ENCODE results near the gene HS3ST4. TPM values are rescaled to one million over a fixed set of nuclear protein-coding genes. Genes with fewer than 3 reads are reported as not detected.

Gene HS3ST4
- total RNA-seq, 1 experiment from 2014 or later: not detected

GRCh38 chr16:25977121-25977520, 285.4 kb downstream of the HS3ST4 start:
- Histone ChIP-seq H3K4me1 (ENCODE audit: control insufficient read depth, insufficient read depth, low read length) (no peaks in the 10 kb centered on the region), H3K27me3 (ENCODE audit: control insufficient read depth, insufficient read depth, low read length) (peaks cover 2% of the 10 kb centered on the region), H3K27ac (ENCODE audit: low read length) (no peak overlapping the region), H3K9me3 (ENCODE audit: control insufficient read depth, insufficient read depth, low read depth, low read length) (no peaks in the 10 kb centered on the region), H3K4me3 (ENCODE audit: low read depth in 2 of 2, low read length in 2 of 2) (no peak overlapping the region), H3K36me3 (ENCODE audit: control insufficient read depth, insufficient read depth, low read length) (no peaks in the 10 kb centered on the region)
- CTCF ChIA-PET: no interaction called here
- intact Hi-C loops (cut with micrococcal nuclease; ENCODE audit: unreplicated experiment): no loop called here
- POLR2A ChIA-PET: no interaction called here
- ATAC-seq (no peak), DNase-seq (ENCODE audit: low read depth, low spot score) (no peak)
- in situ Hi-C loops (cut with HindIII; ENCODE audit: low pct_unique_long_range_greater_than_20kb, low sequenced_read_pairs): no loop called here
- BruUV-seq (replicated peaks): no TSS peak
- TF ChIP-seq POLR2AphosphoS5 (IDR thresholded peaks at IDR 0.05; ENCODE audit: low read depth, low read length): no peak
- no peak for TF ChIP-seq SIN3A (IDR thresholded peaks at IDR 0.05; ENCODE audit: borderline replicate concordance, insufficient read depth, low read depth, low read length)
- TF ChIP-seq CTCF (IDR thresholded peaks at IDR 0.05): no peak
- no peak for TF ChIP-seq REST (IDR thresholded peaks at IDR 0.05; ENCODE audit: insufficient read depth in 1 of 2, low read depth in 2 of 2, low read length in 1 of 2)
- no peak for TF ChIP-seq TCF7L2 (IDR thresholded peaks at IDR 0.05; ENCODE audit: low read depth, low read length)

- no peaks in the 10 kb centered on the region for H3K4me1 ChIP-seq (ENCODE audit: control insufficient read depth, insufficient read depth, low read length)
- H3K27ac ChIP-seq (ENCODE audit: low read length): no peak overlapping the region
- DNase-seq (ENCODE audit: low read depth, low spot score) (no peak), ATAC-seq (no peak)
- H3K27me3 ChIP-seq (ENCODE audit: control insufficient read depth, insufficient read depth, low read length): peaks cover 2% of the 10 kb centered on the region
- H3K9me3 ChIP-seq (ENCODE audit: control insufficient read depth, insufficient read depth, low read depth, low read length): no peaks in the 10 kb centered on the region
- CTCF ChIA-PET: no interaction called here
- in situ Hi-C loops (cut with HindIII; ENCODE audit: low pct_unique_long_range_greater_than_20kb, low sequenced_read_pairs): no loop called here
- TF ChIP-seq TCF7L2 (IDR thresholded peaks at IDR 0.05; ENCODE audit: low read depth, low read length) (no peak), CTCF (IDR thresholded peaks at IDR 0.05) (no peak), SIN3A (IDR thresholded peaks at IDR 0.05; ENCODE audit: borderline replicate concordance, insufficient read depth, low read depth, low read length) (no peak), POLR2AphosphoS5 (IDR thresholded peaks at IDR 0.05; ENCODE audit: low read depth, low read length) (no peak), REST (IDR thresholded peaks at IDR 0.05; ENCODE audit: insufficient read depth in 1 of 2, low read depth in 2 of 2, low read length in 1 of 2) (no peak)
- no TSS peak for BruUV-seq (replicated peaks)
- POLR2A ChIA-PET: no interaction called here
- H3K4me3 ChIP-seq (ENCODE audit: low read depth in 2 of 2, low read length in 2 of 2): no peak overlapping the region
- intact Hi-C loops (cut with micrococcal nuclease; ENCODE audit: unreplicated experiment): no loop called here
- H3K36me3 ChIP-seq (ENCODE audit: control insufficient read depth, insufficient read depth, low read length): no peaks in the 10 kb centered on the region
Observed at GRCh38 chr16:25978218-25978617, 286.5 kb downstream of the HS3ST4 start.

All from Panc1 (cell line).